Panc1 (cell line): ENCODE measurements around the gene TJP1. TPM values are rescaled to one million over a fixed set of nuclear protein-coding genes. Genes with fewer than 3 reads are reported as not detected.
A peak's percentile ranks its signal among the peaks of the same experiment; 100 is the strongest.

ENCODE experiments used
- ATAC-seq: fragments of 200-7000 bp; cut with Tn5 transposase; 2 replicates; pipeline ENCODE4 v1.9.1; 2020; ENCODE audit warnings: mild to moderate bottlenecking, moderate library complexity
- Bru-seq: library from RNA; stranded (reverse); fragments of 400-500 nt; gene quantifications from one replicate; lab custom pipeline; 2021; lab: Mats Ljungman, UMichigan
- BruChase-seq, 2 experiments: library from RNA; stranded (reverse); fragments of 400-500 nt; gene quantifications; one replicate each; lab custom pipeline; 2021; lab: Mats Ljungman, UMichigan
- BruUV-seq: library from RNA; stranded (reverse); fragments of 400-500 nt; replicated peaks from 2 replicates; lab custom pipeline; 2021; lab: Mats Ljungman, UMichigan
- CTCF ChIA-PET: fragments of 300-600 bp; sonication (Branson Sonifier 250); formaldehyde crosslinking; loops from one replicate; lab custom pipeline; 2022; ENCODE audit warnings: antibody characterized with exemption; lab: Charles Lee
- POLR2A ChIA-PET: fragments of 300-600 bp; sonication (Branson Sonifier 250); formaldehyde crosslinking; loops from one replicate; lab custom pipeline; 2022; ENCODE audit warnings: antibody characterized with exemption; lab: Charles Lee
- DNase-seq: peaks from one replicate; pipeline ENCODE4 v3.0.0-alpha.2; 2010; ENCODE audit warnings: low read depth, low spot score
- H3K27ac ChIP-seq: 2 replicates; pipeline ENCODE4 v1.5.1; 2011; ENCODE audit warnings: mild to moderate bottlenecking, low read length, inconsistent platforms
- H3K27me3 ChIP-seq: fragments of 200-500 bp; sonication (Bioruptor generic); 2 replicates; pipeline ENCODE4 v1.6.0; 2014; ENCODE audit warnings: low read length, inconsistent platforms; ENCODE audit not compliant: control insufficient read depth, insufficient read depth
- H3K36me3 ChIP-seq: fragments of 200-500 bp; sonication (Bioruptor generic); 2 replicates; pipeline ENCODE4 v1.5.1; 2014; ENCODE audit warnings: inconsistent platforms, mild to moderate bottlenecking, low read length, moderate library complexity; ENCODE audit not compliant: control insufficient read depth, insufficient read depth
- H3K4me1 ChIP-seq: 2 replicates; pipeline ENCODE4 v1.5.1; 2011; ENCODE audit warnings: inconsistent platforms, mild to moderate bottlenecking, low read length, moderate library complexity; ENCODE audit not compliant: control insufficient read depth, insufficient read depth
- H3K4me3 ChIP-seq, 2 experiments: 2 replicates each; pipeline ENCODE4 v1.5.1; 2011 to 2012; ENCODE audit warnings: low read depth in 2 of 2, low read length in 2 of 2, mild to moderate bottlenecking in 2 of 2, inconsistent platforms in 1 of 2, moderate library complexity in 1 of 2
- H3K9me3 ChIP-seq: fragments of 200-500 bp; sonication (Bioruptor generic); 2 replicates; pipeline ENCODE4 v1.5.1; 2014; ENCODE audit warnings: low read depth, mild to moderate bottlenecking, inconsistent platforms, low read length, moderate library complexity; ENCODE audit not compliant: control insufficient read depth, insufficient read depth
- POLR2AphosphoS5 ChIP-seq: IDR thresholded peaks from 2 replicates; pipeline ENCODE4 v1.6.1; 2012; ENCODE audit warnings: mild to moderate bottlenecking, low read depth, low read length, moderate library complexity
- SIN3A ChIP-seq: IDR thresholded peaks from 2 replicates; pipeline ENCODE4 v1.6.1; 2012; ENCODE audit warnings: low read depth, mild to moderate bottlenecking, low read length, moderate library complexity, borderline replicate concordance; ENCODE audit not compliant: insufficient read depth
- TCF7L2 ChIP-seq: IDR thresholded peaks from 2 replicates; pipeline ENCODE4 v1.6.1; 2011; ENCODE audit warnings: mild to moderate bottlenecking, low read depth, low read length, inconsistent platforms
- in situ Hi-C: cut with HindIII; loops from 2 replicates; pipeline ENCODE4 v1.10.0; 2016; ENCODE audit warnings: low sequenced_read_pairs, low pct_unique_long_range_greater_than_20kb
- intact Hi-C: fragments of 100-400 bp; cut with micrococcal nuclease; formaldehyde crosslinking; loops from one replicate; pipeline ENCODE4 v1.10.0; 2022; ENCODE audit not compliant: unreplicated experiment
- long read RNA-seq: library from polyadenylated mRNA; unstranded; transcript quantifications from one replicate; pipeline ENCODE4 v2.0.0, GENCODE V29; 2021; ENCODE audit not compliant: unreplicated experiment
- polyA plus RNA-seq: library from polyadenylated mRNA; unstranded; fragments of >200 nt; gene quantifications from one replicate; pipeline ENCODE4 v1.2.1, GENCODE V29; 2012; ENCODE audit warnings: missing spikeins; ENCODE audit not compliant: insufficient read length
- total RNA-seq: library from RNA; stranded (reverse); gene quantifications from one replicate; pipeline ENCODE4 v1.2.1, GENCODE V29; 2021; ENCODE audit not compliant: unreplicated experiment
- TF ChIP-seq, protein P1 (sequence below): fragments of 450-650 bp; IDR thresholded peaks from 2 replicates; pipeline ENCODE4 v1.5.1; 2017; ENCODE audit warnings: mild to moderate bottlenecking
- TF ChIP-seq, protein P2 (sequence below), 2 experiments: IDR thresholded peaks; 2 replicates each; pipeline ENCODE4 v1.6.1; 2011 to 2012; ENCODE audit warnings: low read depth in 2 of 2, control low read depth in 1 of 2, low read length in 1 of 2, mild to moderate bottlenecking in 1 of 2, moderate library complexity in 1 of 2; ENCODE audit not compliant: insufficient read depth in 1 of 2

TJP1 gene
- 79.1 TPM for total RNA-seq
- 26.0 TPM for polyA plus RNA-seq
- percentile 93 among the genes with signal in this experiment for Bru-seq, nascent RNA
- percentile 87 among the genes with signal in this experiment for BruChase-seq, experiment 1, labeled RNA remaining after a 2-hour chase
- BruChase-seq, experiment 2, labeled RNA remaining after a 6-hour chase = percentile 93 among the genes with signal in this experiment
- long read RNA-seq, full-length matches to known transcripts = 5 of 49 reads
- long read RNA-seq, partial matches to known transcripts = 35 of 49 reads
- long read RNA-seq, other reads (novel, unspliced or antisense) = 9 of 49 reads

DNA sequence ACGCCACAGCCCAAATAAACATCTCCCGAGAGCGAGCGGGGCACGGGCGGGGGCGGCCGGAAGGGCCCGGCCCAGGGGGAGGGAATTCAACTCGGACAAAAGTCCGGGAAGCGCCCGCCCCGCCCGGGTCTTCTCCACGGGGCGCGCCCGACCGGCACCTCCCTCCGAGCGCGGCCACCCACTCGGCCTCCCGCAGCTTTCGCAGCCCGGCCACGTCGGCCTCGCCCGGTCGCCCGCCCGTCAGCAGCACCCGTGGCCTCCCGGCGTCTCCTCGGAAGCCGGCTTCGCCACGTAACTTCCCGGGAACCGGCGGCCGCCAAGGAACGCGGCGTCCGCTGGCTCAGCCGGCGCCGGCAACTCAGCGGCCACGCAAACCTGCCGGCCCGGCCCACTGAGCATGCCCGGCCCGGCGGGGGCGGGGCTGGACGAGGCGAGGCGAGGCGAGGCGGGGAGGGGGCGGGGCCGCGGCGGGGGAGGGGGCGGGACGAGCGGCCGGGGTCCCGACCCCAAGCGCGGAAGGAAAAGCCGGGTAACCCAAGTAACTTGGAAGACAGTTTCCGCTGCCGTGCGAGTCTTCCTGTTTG lies at the start of gene TJP1:
Gene TJP1 (minus strand): TSS at position 369 of the 584 bp plus-strand sequence. CDS start 440 bp downstream, outside the sequence.
- H3K27ac ChIP-seq = peak within 1 kb of the TSS; percentile 82
- ATAC-seq (peak; percentile 93), DNase-seq (no peak)
- in situ Hi-C loops (no loop called here), intact Hi-C loops (no loop called here)
- H3K9me3 ChIP-seq = no peaks in the 10 kb centered on the region
- POLR2A ChIA-PET = interaction anchor here (0.7 kb wide), 1 partner anchor 10 kb away, joined by 3 read pairs; no protein-coding TSS in a partner anchor
- H3K4me3 ChIP-seq = peak within 1 kb of the TSS; percentile 82 to 86
- H3K36me3 ChIP-seq = no peaks in the 10 kb centered on the region; the same call in 1 of the 2 replicates
- no TSS peak for BruUV-seq
- H3K4me1 ChIP-seq = peaks cover 21% of the 10 kb centered on the region
- TF ChIP-seq SIN3A (peak; percentile 64; the same call in 1 of the 2 replicates), TCF7L2 (no peak), POLR2AphosphoS5 (peak; percentile 94)
- TF ChIP-seq, protein P1, sequence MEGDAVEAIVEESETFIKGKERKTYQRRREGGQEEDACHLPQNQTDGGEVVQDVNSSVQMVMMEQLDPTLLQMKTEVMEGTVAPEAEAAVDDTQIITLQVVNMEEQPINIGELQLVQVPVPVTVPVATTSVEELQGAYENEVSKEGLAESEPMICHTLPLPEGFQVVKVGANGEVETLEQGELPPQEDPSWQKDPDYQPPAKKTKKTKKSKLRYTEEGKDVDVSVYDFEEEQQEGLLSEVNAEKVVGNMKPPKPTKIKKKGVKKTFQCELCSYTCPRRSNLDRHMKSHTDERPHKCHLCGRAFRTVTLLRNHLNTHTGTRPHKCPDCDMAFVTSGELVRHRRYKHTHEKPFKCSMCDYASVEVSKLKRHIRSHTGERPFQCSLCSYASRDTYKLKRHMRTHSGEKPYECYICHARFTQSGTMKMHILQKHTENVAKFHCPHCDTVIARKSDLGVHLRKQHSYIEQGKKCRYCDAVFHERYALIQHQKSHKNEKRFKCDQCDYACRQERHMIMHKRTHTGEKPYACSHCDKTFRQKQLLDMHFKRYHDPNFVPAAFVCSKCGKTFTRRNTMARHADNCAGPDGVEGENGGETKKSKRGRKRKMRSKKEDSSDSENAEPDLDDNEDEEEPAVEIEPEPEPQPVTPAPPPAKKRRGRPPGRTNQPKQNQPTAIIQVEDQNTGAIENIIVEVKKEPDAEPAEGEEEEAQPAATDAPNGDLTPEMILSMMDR = no peak
- TF ChIP-seq, protein P2, sequence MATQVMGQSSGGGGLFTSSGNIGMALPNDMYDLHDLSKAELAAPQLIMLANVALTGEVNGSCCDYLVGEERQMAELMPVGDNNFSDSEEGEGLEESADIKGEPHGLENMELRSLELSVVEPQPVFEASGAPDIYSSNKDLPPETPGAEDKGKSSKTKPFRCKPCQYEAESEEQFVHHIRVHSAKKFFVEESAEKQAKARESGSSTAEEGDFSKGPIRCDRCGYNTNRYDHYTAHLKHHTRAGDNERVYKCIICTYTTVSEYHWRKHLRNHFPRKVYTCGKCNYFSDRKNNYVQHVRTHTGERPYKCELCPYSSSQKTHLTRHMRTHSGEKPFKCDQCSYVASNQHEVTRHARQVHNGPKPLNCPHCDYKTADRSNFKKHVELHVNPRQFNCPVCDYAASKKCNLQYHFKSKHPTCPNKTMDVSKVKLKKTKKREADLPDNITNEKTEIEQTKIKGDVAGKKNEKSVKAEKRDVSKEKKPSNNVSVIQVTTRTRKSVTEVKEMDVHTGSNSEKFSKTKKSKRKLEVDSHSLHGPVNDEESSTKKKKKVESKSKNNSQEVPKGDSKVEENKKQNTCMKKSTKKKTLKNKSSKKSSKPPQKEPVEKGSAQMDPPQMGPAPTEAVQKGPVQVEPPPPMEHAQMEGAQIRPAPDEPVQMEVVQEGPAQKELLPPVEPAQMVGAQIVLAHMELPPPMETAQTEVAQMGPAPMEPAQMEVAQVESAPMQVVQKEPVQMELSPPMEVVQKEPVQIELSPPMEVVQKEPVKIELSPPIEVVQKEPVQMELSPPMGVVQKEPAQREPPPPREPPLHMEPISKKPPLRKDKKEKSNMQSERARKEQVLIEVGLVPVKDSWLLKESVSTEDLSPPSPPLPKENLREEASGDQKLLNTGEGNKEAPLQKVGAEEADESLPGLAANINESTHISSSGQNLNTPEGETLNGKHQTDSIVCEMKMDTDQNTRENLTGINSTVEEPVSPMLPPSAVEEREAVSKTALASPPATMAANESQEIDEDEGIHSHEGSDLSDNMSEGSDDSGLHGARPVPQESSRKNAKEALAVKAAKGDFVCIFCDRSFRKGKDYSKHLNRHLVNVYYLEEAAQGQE (IDR thresholded peaks at IDR 0.05; ENCODE audit: insufficient read depth in 1 of 2, low read depth in 2 of 2, low read length in 1 of 2) = no peak
- CTCF ChIA-PET = no interaction called here
- no peaks in the 10 kb centered on the region for H3K27me3 ChIP-seq

DNA sequence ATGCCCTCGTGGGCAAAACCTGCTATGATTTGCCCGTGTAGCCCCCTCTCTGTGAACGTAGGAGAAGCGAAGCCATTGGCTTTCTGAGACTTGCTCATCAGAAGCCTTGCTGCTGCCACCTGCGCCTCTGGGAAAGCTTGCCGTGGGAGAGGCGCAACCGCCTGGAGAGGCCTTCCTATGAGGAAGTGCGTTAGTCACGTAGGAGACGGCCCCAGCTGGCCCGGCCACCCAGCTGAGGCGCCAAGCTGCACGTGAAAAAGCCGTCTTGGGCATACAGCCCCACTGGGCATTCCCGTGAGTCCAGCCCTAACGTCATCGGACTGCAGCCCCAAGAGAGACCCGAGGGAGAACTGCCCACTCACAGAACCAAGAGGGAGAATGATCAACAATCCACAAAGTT lies 49.1 kb upstream of the TJP1 start:
- BruUV-seq = no TSS peak
- in situ Hi-C loops = no loop called here
- POLR2A ChIA-PET = no interaction called here
- DNase-seq (no peak), ATAC-seq (no peak)
- CTCF ChIA-PET = no interaction called here
- H3K36me3 ChIP-seq = no peaks in the 10 kb centered on the region
- intact Hi-C loops = loop anchor here (10.0 kb wide), 1 partner anchor 77 kb away; no protein-coding TSS in a partner anchor
- H3K4me3 ChIP-seq = no peak overlapping the region
- H3K4me1 ChIP-seq = no peaks in the 10 kb centered on the region
- H3K27me3 ChIP-seq = no peaks in the 10 kb centered on the region
- no peaks in the 10 kb centered on the region for H3K9me3 ChIP-seq
- H3K27ac ChIP-seq = no peak overlapping the region
- TF ChIP-seq, protein P2 (IDR thresholded peaks at IDR 0.05; ENCODE audit: insufficient read depth in 1 of 2, low read depth in 2 of 2, low read length in 1 of 2) = no peak
- no peak for TF ChIP-seq SIN3A
- TF ChIP-seq POLR2AphosphoS5 = no peak
- TF ChIP-seq TCF7L2 = no peak
- TF ChIP-seq, protein P1 = no peak
